ENCODE measurements around the gene CEP112.

Gene CEP112

GRCh38 chr17:65930140-65930730 is 261.7 kb downstream of the CEP112 start:
- no peak for DNase-seq (ENCODE audit: low spot score)

DNA sequence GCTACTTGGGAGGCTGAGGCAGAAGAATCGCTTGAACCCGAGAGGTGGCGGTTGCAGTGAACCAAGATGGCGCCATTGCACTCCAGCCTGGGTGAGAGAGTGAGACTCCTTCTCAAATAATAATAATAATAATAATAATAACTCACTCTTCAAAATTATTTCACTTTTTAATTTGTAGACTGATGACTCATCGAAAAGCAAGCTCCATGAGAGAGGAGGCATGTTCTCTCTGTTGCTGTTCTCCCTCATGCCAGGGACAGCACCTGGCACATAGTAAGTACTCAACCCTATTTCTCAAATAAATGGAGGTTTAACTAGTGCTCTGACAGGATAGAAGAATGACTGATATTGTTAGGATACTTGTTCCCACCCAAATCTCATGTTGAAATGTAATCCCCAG is 265.3 kb downstream of the CEP112 start:
- no peak for DNase-seq (ENCODE audit: low spot score)

GRCh38 chr17:65925606-65926307 is 266.2 kb downstream of the CEP112 start:
- DNase-seq (ENCODE audit: low spot score), result no peak

GRCh38 chr17:65920996-65921395 is 270.9 kb downstream of the CEP112 start:
- DNase-seq (ENCODE audit: low spot score), result peak; percentile 31

GRCh38 chr17:65918916-65919315 is 273.0 kb downstream of the CEP112 start:
- DNase-seq (ENCODE audit: low spot score), result no peak

DNA sequence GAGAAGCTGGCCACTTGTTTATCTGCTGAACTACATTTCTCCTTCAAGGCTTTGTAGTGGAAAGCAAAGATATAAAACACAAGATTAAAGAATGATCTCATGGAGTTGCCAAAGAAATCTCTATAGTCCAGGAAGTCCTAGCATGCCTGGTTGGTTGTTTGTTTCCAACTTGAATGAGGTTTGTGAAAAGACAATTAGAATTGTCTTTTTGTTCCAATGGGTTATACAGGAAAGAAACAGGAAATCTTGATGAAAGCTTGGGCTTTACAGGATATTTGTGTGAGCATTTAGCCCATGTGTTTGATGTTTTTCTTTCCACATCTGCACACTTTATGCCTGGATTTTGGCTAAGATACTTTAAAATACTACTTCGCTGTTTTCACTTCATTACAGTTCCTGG is 273.4 kb downstream of the CEP112 start:
- no peak for DNase-seq (ENCODE audit: low spot score)

- DNase-seq (ENCODE audit: low spot score), result no peak
Observed at GRCh38 chr17:65917560-65917959, 274.4 kb downstream of the CEP112 start.

GRCh38 chr17:65916425-65916824 is 275.5 kb downstream of the CEP112 start:
- DNase-seq (ENCODE audit: low spot score), result no peak

GRCh38 chr17:65914784-65915342 is 277.1 kb downstream of the CEP112 start:
- no peak for DNase-seq (ENCODE audit: low spot score)

DNA sequence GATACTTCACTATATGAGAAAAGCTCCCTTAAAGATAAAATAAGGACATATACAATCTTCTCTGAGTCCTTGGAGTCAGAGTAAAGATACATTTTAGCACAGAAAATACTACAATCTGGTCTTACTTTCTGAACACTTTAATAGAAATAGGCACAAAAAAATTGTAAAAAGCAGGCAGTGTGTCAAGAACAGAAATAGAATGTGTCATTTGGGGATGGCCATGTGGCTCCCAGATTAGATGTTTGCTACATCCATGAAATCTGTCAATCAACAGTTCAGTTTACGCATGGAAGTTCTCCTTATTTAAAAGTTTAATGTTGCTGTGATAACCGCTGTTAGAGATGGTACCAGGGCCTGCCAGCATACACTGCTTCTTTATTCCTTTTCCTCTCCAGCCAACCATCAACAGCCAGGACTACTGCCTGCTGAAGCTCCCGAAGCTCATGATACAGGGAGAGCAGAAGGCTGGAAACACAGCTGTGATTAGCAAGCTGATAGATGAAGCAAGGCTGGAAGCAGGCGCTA is 278.5 kb downstream of the CEP112 start:
- DNase-seq (ENCODE audit: low spot score), result no peak

DNA sequence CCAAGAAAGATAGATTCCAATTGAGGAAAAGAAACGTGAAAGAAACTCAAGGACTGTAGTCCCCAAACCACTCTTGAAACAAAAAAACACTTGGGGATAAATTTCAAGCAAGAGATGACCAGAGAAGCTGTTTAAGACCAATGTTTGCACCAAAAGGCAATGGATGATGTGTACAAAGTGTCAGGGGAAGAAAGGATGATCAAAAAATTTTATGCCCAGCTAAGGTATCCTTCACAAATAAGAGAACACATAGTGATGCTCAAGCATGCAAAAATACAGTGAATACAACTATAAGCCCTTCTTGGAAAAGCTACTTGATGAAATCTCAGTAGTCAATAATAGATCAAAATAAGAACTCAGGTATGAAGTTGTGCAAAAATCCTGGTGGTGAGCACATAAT is 281.1 kb downstream of the CEP112 start:
- DNase-seq (ENCODE audit: low spot score), result no peak

GRCh38 chr17:65902831-65903522 is 289.0 kb downstream of the CEP112 start:
- no peak for DNase-seq (ENCODE audit: low spot score)

DNA sequence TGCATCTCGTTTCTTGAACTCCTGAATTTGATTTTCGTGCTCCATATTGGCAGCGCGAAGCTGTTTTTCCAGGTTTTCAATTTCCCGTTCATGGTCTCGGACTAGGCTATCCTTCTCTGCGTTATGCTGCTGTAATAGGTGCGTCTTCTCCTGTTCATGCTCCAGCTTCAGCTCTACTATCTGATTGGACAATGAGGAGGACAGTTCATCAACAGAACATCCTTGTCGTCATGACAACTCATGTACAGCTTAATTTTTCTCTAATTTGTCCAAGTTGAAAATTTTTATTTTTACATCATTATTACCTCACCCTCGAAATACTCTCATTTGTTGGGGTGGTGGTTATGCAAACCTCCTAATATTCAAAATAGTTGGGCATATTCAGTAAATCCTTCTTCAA is 289.8 kb downstream of the CEP112 start:
- no peak for DNase-seq (ENCODE audit: low spot score)

- DNase-seq (ENCODE audit: low spot score), result no peak
Observed at GRCh38 chr17:65901394-65901793, 290.5 kb downstream of the CEP112 start.

DNA sequence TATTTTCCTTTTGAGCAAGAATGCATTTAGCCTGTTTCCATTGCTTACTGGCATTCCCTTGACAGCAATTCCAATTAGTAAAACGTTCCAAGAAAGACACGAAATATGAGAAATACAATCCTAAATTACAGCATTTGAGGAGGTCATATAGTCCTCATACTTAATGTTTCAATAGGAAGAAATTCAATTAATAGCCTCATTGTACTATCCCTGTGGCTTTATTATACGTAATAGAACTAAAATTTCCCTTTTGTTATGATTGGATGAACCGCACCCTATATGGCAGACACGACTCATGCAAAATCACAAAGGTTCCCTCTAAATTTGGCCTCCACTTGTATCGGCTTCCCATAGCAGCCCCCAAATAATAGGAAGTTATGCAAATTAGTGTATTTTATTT is 291.7 kb downstream of the CEP112 start:
- no peak for DNase-seq (ENCODE audit: low spot score)

- DNase-seq (ENCODE audit: low spot score), result no peak
Observed at GRCh38 chr17:65898651-65899050, 293.3 kb downstream of the CEP112 start.

GRCh38 chr17:65896889-65897288 is 295.0 kb downstream of the CEP112 start:
- DNase-seq (ENCODE audit: low spot score), result no peak

DNA sequence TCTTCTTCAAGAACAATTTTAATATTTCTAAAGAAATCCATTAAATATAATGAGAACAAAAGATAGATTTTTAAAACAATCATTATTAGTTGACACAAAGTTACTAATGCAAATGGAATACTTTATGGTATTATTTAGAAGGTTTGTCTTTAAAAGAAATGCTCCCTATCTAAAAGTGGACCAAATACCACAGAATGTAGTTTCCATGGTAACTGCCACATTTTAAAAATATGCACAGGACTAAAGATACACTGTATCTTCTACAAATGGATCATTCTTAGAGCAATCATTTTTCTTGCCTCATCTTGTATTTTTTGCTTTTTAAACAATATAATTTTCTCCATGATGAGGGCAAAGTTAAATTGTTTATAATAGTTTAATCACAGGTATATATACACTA is 296.0 kb downstream of the CEP112 start:
- no peak for DNase-seq (ENCODE audit: low spot score)

DNA sequence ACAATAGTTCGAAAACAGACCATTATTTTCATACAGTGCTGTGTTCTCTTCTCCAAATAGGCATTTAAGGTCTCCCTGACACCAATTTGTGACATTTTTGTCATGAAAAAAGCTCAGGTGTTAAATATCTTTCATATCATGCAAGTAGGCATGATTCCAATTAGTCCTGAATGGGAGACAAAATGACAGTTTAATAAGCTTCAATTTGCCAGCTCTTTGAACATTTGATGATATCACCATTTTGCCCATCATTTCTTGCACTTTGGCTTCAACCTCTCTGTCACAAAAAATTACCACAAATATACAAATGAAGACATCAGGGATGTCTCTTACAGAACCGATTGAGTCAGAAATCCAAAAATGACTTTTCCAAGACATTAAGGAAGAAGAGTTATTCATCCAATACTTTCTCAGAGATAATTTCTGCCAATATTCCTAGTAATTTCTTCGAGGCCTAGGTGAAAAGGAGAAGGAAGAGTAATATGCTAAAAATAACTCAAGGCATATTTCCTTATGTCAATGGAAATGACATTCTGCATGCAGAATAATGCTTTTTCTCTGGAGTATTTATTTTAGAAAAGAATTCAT is 298.1 kb downstream of the CEP112 start:
- DNase-seq (ENCODE audit: low spot score), result no peak

DNA sequence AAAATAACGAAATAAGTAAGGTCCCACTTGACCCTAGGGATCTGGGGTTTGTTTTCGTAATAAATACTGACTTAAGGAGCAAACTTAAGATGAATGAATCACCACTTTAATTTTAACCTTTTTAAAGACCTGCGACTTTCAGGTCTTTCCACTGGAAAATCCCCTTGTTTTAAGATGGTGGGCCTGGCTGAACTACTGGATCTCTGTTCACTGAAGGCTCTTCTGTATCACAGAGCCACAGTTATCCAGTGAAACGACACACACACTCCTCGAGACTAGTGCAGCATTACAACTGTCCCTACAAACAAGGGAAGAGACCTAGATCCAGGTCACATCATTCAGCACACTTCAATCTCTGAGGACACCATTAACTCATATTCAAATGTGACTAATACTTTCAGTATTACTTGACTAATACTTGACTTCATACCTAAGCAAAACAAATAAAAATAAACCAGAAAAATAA is 299.0 kb downstream of the CEP112 start:
- no peak for DNase-seq (ENCODE audit: low spot score)

GRCh38 chr17:65891231-65891735 is 300.6 kb downstream of the CEP112 start:
- DNase-seq (ENCODE audit: low spot score), result no peak

GRCh38 chr17:65888649-65889048 is 303.3 kb downstream of the CEP112 start:
- DNase-seq (ENCODE audit: low spot score), result no peak
